Measurements from ENCODE around the gene BCAS3. TPM values are rescaled to one million over a fixed set of nuclear protein-coding genes. Genes with fewer than 3 reads are reported as not detected.

The BCAS3 gene
- total and polyA plus RNA-seq, 9 donors, result 9.4 to 37.0 (median 21.6) TPM

DNA sequence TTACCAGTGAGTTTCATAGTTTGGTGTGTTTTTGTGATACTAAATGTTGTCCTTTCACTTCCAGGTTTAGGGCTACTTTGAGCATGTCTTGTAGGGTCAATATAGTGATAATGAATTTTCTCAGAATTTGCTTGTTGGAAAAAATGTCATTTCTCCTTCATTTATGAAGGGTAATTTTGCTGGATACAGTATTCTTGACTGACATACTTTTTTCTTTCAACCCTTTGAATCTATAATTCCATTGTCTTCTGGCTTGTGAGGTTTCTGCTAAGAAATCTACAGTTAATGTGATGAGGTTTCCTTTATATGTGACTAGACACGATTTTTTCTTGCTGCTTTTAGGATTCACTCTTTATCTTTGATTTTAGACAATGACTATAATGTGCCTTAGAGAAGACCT, 219.3 kb downstream of the BCAS3 start:
- DNase-seq, result no peak
- Histone ChIP-seq H3K9me3 (no peaks in the 10 kb centered on the region), H3K4me3 (no peak overlapping the region), H3K4me1 (ENCODE audit: insufficient read depth) (no peaks in the 10 kb centered on the region), H3K27me3 (no peaks in the 10 kb centered on the region), H3K27ac (no peak overlapping the region), H3K36me3 (no peaks in the 10 kb centered on the region)
- intact Hi-C loops (cut with DNase I), result no loop called here
- no peak for TF ChIP-seq EP300 (IDR thresholded peaks at IDR 0.05)
- TF ChIP-seq, protein P1, sequence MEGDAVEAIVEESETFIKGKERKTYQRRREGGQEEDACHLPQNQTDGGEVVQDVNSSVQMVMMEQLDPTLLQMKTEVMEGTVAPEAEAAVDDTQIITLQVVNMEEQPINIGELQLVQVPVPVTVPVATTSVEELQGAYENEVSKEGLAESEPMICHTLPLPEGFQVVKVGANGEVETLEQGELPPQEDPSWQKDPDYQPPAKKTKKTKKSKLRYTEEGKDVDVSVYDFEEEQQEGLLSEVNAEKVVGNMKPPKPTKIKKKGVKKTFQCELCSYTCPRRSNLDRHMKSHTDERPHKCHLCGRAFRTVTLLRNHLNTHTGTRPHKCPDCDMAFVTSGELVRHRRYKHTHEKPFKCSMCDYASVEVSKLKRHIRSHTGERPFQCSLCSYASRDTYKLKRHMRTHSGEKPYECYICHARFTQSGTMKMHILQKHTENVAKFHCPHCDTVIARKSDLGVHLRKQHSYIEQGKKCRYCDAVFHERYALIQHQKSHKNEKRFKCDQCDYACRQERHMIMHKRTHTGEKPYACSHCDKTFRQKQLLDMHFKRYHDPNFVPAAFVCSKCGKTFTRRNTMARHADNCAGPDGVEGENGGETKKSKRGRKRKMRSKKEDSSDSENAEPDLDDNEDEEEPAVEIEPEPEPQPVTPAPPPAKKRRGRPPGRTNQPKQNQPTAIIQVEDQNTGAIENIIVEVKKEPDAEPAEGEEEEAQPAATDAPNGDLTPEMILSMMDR (IDR thresholded peaks at IDR 0.05), result no peak
- no peak for TF ChIP-seq POLR2A (IDR thresholded peaks at IDR 0.05)
- 91 to 98% (median 98%) methylated on average over 1 of the region's 1 CpG for WGBS, 3 donors

DNA sequence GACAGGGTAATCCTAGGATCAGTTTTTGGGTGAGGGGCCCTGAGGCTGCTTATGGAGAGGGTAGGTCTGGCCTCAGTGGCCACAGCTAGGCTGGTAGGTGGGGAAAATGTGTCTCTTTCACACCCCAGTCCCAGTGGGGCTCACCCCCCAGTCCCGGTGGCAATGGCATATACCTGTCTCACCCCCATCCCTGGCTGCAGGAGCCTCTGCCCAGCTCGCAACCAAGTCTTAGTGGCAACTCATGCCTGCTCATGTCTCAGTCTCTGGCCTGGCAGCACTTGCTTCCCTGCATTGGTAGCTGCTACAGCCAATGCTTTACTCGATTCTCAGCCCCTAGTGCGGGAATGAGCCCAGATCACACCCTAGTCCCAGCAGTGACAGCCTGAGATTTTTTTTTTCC, 221.5 kb downstream of the BCAS3 start:
- DNase-seq, result no peak
- Histone ChIP-seq H3K27me3 (no peaks in the 10 kb centered on the region), H3K9me3 (no peaks in the 10 kb centered on the region), H3K36me3 (no peaks in the 10 kb centered on the region), H3K4me3 (no peak overlapping the region), H3K4me1 (ENCODE audit: insufficient read depth) (no peaks in the 10 kb centered on the region), H3K27ac (no peak overlapping the region)
- intact Hi-C loops (cut with DNase I), result no loop called here
- TF ChIP-seq, protein P1 (IDR thresholded peaks at IDR 0.05), result no peak
- no peak for TF ChIP-seq POLR2A (IDR thresholded peaks at IDR 0.05)
- 99 to 100% (median 99%) methylated on average over 4 of the region's 4 CpGs for WGBS, 3 donors

DNA sequence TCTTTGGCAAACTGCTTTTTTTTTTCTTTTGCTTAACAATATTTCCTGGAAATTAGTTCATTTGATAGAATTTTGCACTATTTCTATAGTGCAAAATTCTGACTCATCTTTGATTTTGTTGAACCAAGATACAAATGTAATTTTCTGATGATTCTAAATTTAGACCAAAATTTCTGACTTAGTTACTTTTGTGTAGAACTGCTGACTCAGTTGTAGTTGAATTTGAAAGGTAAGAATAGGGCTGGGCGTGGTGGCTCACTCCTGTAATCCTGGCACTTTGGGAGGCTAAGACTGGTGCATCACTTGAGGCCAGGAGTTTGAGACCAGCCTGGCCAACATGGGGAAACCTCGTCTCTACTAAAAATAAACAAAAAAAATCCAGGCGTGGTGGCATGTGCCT, 223.0 kb downstream of the BCAS3 start:
- no peaks in the 10 kb centered on the region for H3K9me3 ChIP-seq
- H3K27me3 ChIP-seq, result no peaks in the 10 kb centered on the region
- H3K27ac ChIP-seq, result no peak overlapping the region
- no peak for DNase-seq
- 82 to 89% (median 86%) methylated on average over 3 of the region's 3 CpGs for WGBS, 3 donors
- TF ChIP-seq, protein P1 (IDR thresholded peaks at IDR 0.05), result no peak
- TF ChIP-seq POLR2A (IDR thresholded peaks at IDR 0.05), result no peak
- H3K36me3 ChIP-seq, result no peaks in the 10 kb centered on the region
- no peaks in the 10 kb centered on the region for H3K4me1 ChIP-seq (ENCODE audit: insufficient read depth)
- H3K4me3 ChIP-seq, result no peak overlapping the region
- intact Hi-C loops (cut with DNase I), result no loop called here

DNA sequence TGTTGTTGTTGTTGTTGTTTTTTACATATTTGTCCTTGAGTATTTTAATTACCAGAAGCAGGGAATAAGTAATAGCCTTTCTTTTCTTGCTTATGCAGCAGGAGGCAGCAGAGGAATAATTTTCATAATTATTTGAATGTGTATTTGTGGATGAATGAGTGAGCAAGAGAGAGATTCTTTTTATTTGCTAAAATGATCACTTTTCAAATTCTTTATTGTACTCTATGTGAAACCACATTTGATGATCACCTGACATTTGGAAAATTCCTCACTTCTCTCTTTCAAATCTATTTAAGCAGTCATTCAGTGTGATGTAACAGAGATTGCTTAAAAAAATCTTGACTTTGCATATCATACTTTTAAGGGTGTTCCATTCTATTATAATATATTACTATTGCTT, 223.6 kb downstream of the BCAS3 start:
- intact Hi-C loops (cut with DNase I), result no loop called here
- Histone ChIP-seq H3K4me3 (no peak overlapping the region), H3K27me3 (no peaks in the 10 kb centered on the region), H3K27ac (no peak overlapping the region), H3K36me3 (no peaks in the 10 kb centered on the region), H3K9me3 (no peaks in the 10 kb centered on the region), H3K4me1 (ENCODE audit: insufficient read depth) (no peaks in the 10 kb centered on the region)
- TF ChIP-seq, protein P1 (IDR thresholded peaks at IDR 0.05), result no peak
- TF ChIP-seq EP300 (IDR thresholded peaks at IDR 0.05) (no peak), POLR2A (IDR thresholded peaks at IDR 0.05) (no peak)
- no peak for DNase-seq

DNA sequence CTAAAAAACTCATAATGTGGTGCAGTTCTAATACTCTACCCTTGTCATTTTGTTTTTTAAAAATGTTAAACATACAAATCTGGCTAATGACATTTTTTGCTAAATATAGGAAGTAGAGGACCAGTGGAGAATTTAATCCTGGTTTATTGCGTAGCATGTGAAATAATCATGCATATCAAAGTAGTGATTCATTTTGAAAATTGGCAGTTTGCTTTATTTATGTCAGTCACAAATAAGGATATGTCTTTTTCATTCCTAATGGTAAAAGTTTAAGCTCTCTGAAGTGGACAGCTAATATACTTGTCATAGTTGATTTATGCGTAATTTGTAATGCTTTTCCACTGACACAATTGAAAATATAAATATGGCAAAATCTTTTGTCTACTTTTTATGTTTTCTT, 224.2 kb downstream of the BCAS3 start:
- 86 to 94% (median 87%) methylated on average over 2 of the region's 2 CpGs for WGBS, 3 donors
- no peaks in the 10 kb centered on the region for H3K9me3 ChIP-seq
- intact Hi-C loops (cut with DNase I), result no loop called here
- H3K4me3 ChIP-seq, result no peak overlapping the region
- no peaks in the 10 kb centered on the region for H3K27me3 ChIP-seq
- H3K36me3 ChIP-seq, result no peaks in the 10 kb centered on the region
- H3K4me1 ChIP-seq (ENCODE audit: insufficient read depth), result no peaks in the 10 kb centered on the region
- no peak overlapping the region for H3K27ac ChIP-seq
- DNase-seq, result no peak
- TF ChIP-seq POLR2A (IDR thresholded peaks at IDR 0.05) (no peak), EP300 (IDR thresholded peaks at IDR 0.05) (no peak)
- TF ChIP-seq, protein P1 (IDR thresholded peaks at IDR 0.05), result no peak

Data from ovary (tissue), 9 donors.